Measurements from ENCODE around the gene PCCA.
"Not testable (repeated sequence)": the region's sequence is repeated elsewhere in the genome, so short reads cannot be mapped to it uniquely, and the experiment has no call there.

PCCA gene

DNA sequence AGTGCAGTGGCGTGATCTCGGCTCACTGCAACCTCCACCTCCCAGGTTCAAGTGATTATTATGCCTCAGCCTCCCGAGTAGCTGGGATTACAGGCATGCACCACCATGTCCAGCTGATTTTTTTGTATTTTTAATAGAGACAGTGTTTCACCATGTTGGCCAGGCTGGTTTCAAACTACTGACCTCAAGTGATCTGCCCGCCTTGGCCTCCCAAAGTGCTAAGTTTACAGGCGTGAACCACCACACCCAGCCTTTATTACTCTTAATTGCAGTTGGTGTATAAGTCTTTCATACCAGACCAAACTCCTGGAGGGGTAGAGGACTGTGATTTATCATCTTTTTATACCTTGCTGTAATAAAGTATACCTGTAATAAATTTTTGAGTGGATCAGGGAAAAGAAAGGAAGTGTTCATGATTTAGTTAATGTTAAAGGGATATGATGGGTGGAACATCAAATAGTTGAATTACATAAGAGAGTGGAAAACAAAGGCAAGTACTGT lies 52.6 kb downstream of the PCCA start:
- DNase-seq (ENCODE audit: low spot score) = not testable (repeated sequence)

DNA sequence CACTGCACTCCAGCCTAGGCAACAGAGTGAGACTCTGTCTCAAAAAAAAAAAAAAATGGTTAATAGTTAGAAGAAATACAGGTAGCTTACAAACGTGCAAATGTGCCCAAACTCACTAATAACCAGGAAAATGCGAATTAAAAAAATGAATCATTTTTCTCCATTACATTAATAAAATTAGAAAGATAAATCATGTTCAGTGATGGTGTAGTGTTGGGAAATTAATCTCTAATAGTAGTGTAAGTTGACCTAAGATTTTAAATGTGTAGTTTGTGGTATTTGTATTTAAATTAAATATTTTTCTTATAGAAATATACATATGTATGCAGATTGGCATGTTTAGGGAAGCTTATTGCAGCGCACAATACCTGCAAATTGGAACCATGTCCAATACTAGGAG lies 57.6 kb downstream of the PCCA start:
- no peak for DNase-seq (ENCODE audit: low spot score)

DNA sequence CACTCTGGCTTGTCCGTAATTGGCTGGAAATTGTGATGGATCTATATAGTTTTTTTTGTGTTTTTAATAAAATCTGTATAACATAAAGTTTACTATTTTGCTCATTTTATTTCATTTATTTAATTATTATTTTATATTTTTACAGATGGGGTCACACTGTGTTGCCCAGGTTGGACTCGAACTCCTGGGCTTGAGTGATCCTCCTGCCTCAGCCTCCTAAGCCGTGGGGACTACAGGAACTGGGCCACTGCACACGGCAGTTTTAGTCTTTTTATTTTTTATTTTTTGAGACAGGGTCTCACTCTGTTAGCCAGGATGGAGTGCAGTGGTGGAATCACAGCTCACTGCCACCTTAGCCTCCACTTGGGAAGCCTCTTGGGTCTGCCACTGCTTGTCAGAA lies 58.9 kb downstream of the PCCA start:
- DNase-seq (ENCODE audit: low spot score) = no peak

DNA sequence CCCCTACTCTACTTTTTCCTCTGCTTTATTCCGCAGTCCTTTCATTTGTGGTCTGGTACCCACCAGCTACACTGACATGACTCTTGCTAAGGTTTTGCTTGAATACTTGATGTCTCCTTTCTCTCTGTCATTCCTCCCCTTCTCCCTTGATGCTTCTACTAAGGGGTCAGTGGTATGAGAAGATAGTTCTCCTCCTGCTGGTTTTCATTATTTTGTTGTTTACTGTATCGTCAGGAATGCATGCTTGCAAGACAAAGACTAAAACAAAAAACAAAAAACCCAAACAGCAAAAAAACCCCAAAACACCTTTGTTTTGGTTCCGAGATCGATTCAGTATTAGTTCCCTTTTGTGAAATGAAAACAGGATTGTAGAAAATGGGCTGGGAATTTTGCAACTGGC lies 59.5 kb downstream of the PCCA start:
- DNase-seq (ENCODE audit: low spot score) = no peak

DNA sequence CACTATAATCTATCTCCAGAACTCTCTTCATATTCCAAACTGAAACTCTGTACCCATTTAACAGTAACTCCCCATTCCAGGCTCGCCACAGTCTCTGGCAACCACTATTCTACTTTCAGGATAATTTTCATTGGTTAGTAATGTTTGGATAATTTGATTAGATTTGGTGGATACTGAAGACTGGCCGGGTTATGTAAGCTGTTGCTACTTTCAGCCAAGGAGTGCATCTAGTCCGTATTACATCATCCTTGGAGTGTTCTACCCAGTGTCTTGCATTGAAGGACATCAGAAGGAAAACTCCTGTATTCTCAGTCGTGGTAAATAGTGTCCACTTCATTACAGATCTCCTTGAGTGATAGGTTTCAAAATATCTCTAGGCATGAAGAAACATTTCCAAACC lies 60.5 kb downstream of the PCCA start:
- no peak for DNase-seq (ENCODE audit: low spot score)

DNA sequence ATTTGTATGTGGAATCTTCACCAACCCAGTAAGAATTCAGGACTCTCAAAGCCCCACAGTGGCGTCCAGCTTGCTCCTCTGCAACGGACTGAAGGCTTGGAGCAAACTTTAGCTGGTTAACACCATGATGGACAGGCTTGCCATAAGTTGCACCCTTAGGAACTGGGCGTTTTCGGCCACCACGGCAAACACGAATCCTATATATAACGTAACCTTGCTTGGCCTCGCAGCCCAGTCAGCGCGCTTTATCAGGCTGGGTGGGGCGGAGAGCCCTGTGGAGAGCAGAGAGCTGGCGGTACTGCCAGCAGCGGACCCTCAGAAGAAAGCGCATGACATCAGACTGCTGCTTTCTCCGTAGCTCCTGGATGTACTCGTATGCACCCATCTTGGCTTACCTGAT lies 61.8 kb downstream of the PCCA start:
- not testable (repeated sequence) for DNase-seq (ENCODE audit: low spot score)

DNA sequence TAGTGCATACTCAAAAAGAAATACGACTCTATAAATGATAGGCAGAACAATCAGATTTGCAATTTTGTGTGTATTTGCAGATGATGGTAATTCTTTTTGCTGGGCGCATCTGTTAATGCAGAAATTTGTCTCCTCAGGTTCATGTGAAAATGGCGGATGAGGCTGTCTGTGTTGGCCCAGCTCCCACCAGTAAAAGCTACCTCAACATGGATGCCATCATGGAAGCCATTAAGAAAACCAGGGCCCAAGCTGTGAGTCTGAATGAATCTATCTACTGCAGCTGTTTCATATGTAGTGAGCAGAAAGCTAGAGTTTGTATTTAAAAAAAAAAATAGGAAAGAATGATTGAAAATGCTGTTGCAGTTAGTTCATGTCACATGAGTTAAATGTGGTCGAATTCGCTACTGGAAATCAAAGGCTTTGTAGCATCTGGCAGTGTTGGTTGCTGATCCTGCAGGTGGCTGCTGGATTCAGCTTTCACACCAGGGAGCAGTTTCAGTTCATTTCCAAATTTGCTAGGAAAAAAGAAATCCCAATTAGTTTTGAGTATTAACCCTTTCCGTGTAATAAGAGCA lies 66.0 kb downstream of the PCCA start:
- DNase-seq (ENCODE audit: low spot score) = no peak

DNA sequence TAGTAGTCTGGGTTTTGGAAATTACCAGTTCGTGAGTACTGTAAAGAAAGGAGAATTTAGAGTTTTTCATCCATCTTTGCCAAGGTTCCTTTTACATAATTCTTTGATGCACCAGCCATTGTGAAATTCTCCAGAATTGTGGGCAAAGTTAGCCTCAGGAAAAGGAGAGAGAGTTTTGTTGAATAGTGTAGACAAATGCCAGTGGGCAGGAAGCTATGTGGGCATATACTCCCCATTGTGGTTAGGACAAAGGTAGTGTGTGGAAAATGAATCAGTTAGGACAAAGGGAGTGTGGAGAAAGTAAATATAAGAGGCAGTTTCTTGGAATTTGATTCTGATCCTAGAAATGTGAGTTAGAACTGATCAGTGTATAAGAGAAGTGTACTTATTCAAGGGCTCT lies 67.9 kb downstream of the PCCA start:
- peak; percentile 11 for DNase-seq (ENCODE audit: low spot score)

DNA sequence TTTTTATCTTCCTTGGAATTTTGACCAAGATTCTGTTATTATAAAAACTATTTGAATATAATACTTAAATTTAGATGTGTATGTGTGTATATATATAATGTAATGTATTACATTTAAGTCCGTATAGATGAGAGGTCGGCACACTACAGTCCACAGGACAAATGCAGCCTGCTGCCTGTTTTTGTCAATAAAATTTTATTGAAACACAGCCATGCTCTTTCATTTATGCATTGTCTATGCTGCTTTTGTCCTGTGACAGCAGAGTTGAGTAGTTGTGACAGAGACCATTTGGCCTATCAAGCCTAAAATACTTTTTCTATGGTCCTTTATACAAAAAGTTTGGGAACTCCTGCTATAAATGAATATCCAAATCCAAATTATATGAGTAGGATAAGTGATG lies 69.7 kb downstream of the PCCA start:
- no peak for DNase-seq (ENCODE audit: low spot score)

DNA sequence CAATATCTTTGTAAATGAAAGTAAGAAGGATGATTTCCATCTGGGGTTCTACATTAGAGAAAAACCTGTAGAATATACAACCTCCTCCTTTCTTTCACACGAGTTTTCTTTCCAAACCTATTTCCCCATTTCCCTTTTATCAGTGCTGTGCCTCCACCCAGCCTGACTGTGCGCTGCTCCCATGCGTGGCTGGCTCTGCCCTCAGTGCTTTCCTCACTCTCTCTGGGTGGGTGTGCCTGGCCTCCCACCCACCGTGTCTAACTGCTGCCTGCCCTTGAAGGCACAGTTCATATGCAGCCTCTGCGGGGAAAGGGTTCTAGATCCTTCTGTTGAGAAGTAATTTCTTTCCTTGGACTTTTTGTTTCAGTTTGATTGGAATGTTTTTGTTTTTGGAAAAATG lies 70.7 kb downstream of the PCCA start:
- no peak for DNase-seq (ENCODE audit: low spot score)

DNA sequence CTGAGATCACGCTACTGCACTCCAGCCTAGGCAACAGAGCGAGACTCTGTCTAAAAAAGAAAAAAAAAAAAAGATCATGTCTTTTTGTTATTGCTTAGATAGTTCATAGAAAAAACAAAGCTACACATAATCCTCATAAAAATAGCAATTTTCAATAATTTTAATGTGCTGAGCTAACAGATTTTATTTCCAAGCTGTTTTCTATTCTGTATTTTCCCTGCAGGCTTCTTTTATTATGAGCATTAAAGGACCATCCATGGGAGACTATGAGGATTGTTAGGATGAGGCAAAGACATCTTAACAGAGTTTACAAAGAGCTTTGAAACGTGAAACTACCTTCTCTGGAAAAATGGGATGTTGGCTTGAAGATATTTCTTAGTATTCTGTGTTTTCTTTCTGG lies 71.6 kb downstream of the PCCA start:
- DNase-seq (ENCODE audit: low spot score) = no peak

DNA sequence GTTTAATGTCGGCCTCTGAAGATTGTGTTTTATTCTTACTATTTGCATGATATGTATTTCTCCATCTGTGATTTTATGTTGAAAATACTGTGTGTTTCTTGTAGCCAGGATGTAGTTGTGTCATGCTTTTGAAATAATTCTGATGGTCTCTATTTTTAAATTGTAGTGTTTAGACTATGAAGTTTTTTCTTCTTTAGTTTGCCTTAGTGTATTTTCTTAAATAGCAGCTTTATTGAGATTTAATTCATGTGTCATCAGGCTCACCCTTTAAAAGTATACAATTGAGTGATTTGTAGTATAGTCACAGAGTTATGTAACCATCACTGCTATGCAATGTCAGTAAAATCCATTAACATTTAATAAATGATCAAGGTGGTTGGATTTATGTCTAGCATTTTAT lies 74.5 kb downstream of the PCCA start:
- no peak for DNase-seq (ENCODE audit: low spot score)

DNA sequence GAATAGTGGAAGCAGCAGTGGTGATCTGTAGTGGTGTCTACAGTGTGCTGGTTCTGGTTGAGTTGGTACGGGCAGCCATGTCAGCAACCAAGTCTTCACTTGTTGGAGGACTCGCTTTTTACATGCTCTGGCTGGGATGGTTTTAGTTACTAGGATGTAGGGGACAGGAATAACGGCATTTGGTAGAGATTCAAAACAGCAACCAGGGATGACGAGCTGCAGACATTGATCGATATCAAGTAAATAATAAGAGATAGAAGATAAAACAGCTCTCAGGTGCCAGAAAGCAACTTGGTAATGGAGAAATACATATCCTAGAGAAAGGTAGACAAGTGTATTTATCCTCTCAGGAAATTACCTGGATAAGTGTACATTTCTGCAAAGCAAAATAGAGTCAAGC lies 84.3 kb downstream of the PCCA start:
- DNase-seq (ENCODE audit: low spot score) = no peak

DNA sequence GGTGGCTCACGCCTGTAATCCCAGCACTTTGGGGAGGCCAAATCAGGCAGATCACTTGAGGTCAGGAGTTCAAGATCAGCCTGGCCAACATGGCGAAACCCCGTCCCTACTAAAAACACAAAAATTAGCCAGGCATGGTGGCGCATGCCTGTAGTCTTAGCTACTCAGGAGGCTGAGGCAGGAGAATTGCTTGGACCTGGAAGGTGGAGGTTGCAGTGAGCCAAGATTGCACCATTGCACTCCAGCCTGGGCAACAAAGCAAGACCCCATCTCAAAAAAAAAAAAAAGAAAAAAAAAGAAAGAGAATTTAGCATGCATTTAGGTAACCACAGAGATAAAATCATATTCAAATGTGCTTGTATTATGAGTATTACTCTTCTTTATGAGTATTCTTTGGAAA lies 85.6 kb downstream of the PCCA start:
- DNase-seq (ENCODE audit: low spot score) = not testable (repeated sequence)

DNA sequence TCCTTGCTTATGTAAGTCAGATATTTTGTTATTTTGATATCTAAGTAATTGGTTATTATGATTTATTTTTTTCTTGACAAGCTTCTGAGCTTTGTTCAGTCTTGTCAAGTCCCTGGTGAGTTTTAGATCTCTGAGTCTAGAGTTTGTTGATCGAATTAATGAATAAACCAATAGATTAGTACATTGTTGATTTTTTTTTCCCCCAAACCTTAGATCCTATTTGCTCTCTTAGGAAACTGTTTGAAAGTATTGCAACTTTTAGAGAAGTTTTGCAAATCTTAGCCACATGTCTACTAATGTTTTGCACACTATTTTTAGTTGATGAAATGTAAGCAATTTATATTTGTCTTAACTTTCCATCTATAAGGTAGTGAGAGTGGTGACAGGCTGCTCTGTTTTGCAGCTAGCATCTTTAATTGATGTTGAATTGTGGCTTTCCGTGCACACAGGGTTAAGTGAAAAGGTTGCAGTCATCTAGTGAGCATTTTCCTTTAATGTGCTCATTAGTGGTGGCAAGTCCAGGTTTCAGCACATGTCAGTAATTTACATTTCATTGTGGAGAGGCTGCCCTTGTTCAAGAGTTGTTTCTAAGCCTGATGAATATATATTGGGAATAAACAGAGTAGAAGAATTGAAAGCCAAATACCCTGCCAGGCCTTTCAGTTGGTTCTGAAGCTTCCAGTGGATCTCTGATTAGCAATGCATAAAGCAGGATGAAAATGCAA lies 86.3 kb downstream of the PCCA start:
- DNase-seq (ENCODE audit: low spot score) = no peak

DNA sequence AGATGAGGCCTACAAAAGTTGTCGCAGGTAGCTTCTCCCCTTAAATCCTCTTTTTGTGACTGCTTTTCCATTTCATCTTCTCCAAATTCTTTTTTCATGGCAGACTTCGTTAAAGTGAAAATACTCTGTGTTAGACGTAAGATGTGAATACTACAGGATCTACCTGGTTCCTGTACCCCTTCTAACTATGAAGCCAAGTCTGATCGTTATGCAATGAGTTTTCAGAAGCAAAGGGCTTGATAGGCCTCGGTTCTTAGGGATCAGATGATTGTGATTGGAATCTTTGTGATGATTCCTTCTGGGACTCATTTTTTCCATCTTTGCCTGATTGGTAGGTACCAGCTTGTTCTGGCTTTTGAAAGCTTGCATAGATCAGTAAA lies 86.9 kb downstream of the PCCA start:
- no peak for DNase-seq (ENCODE audit: low spot score)

DNA sequence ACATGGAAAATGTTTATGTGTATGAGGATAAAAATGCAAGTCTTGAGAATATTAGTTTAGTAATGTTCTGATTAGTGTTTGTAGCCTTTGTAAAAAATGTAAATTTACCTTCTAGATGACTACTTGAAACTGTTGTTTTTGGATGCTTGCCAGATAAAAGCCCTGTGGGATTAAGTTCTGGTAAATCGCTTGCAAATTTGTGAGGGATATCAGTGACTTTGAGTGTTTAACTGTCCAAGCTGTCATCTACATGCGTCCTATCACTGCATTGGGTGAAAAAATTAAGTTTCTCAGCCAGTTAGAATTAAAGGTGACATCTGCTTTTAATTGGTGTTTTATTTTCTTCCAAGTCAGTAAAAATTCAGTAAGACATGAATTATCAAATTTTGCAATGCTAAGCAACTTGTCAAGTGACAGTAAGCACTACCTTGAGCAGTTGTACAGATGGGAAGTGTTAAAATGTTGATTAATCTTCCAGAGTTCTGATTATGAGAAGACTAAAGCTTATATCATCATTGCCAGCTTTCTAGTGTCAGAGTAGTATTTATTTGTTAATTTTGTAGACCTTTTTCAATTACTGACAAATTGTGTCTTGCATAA lies 88.0 kb downstream of the PCCA start:
- no peak for DNase-seq (ENCODE audit: low spot score)

DNA sequence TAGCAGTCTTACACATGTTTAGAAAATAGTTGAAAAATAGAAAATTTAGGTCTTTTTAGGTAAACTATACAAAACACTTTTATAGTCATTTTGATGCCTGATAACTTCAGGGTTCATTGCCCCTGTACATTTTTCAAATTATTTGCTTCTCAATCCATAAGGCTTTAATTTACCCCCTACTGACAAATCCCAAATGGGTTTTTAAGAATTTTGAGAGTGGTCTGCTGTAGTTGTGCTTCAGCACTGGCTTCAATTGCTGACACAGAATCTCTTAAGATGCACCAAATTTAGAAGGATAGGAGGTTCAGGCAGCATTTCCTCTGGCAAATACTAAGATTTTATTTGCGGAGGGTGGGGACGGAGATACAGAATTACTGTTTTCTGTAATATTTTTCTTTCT lies 89.4 kb downstream of the PCCA start:
- DNase-seq (ENCODE audit: low spot score) = no peak

DNA sequence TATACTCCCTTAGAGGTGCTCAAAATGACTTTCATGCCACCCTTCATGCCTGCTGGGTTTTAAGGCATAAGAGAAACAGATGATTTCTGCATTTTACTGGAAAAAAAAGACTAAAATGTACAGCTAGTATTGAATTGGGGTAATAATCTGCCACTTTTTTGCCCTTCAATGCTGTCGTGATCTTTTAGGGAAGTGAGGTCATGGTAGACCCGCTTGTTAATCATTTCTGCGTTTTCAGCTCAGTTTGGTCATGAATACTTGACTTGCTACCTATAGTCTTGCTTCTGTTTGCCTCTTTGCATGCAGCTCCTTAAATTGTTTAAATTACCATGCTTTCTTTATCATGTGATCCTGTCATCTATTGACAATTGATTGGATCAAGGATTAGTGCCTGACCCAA lies 90.4 kb downstream of the PCCA start:
- no peak for DNase-seq (ENCODE audit: low spot score)

DNA sequence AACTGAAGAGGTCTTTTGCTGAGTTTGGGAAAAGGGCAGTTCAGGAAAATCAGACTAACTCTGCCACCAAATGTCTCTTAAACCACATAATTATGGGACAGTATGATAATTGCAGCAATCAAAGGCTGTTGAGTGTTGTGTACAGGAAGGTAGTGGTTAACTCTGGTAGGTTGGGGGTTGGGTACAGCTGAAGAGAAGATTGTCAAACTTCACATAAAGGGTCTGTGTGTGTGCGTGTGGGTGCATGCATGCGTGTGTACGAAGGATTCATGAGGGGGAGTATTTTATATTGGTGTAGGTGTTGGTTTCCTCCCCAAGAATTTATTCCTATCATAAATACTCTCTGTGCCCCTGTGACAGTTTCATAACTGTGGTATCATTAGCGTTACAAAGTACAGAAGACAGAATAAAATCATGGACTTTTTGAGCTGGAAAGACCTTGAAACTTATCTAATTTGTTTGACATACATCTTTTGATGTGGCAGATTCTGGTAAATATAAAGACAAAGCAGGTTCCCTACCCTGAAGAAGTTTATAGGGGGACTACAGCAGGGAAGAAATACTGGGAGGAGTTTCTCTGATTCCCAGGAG lies 94.1 kb downstream of the PCCA start:
- no peak for DNase-seq (ENCODE audit: low spot score)

DNA sequence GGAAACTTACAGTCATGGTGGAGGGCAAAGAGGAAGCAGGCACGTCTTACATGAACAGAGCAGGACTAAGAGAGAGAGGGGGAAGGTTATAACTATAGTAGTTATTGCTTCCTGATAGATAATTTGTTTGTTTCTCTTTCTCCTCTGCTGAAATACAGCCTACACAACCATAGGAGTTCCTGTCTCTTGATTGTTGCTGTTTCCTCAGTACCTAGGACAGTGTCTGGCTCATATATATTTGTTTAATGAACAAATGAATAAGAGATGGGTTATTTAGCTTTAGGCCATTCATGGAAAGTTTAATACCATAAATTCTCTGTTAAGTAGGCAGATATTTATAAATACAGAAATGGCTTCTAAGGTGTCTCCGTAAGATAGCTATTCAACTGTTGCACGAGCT lies 95.2 kb downstream of the PCCA start:
- DNase-seq (ENCODE audit: low spot score) = no peak

DNA sequence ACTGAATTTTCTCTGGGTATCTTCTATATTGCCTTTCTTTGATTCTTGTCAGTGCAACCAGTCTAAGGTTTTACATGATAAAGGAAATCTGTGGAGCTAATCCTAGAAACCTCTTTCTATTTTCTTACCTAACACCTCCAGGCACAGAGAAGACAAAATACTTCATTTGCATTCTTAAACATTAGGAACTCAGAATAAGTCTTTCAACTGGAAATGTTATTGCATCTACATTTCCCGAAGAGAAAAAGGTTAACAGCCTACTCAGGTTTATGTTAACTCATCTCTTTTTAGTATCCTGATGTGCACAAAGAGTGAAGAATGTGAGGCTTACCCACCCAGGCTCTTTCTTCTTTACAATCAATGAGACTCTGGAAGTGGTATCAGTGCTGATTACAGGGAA lies 106.7 kb downstream of the PCCA start:
- DNase-seq (ENCODE audit: low spot score) = no peak

DNA sequence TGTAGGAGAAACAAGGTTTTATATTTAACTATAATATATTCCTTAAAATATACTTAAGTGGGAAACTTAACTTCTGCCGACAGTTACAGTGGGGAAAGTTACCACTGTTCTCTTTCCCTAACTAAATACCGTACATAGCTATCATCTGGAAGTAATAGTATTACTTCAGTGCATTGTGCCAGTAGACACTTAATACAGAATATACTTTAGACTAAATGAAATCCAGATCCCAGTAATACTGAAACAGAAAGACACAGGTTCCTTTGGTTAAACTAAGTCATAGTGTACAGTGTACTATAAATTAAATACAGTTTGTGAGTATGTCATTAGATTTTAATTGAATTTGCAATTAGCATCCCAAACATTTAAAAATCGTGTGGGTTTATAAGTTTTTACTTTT lies 107.5 kb downstream of the PCCA start:
- DNase-seq (ENCODE audit: low spot score) = peak; percentile 29
